K562 (cell line): ENCODE data around the gene RNF121. TPM values are rescaled to one million over a fixed set of nuclear protein-coding genes. Genes with fewer than 3 reads are reported as not detected.

Source experiments
- ATAC-seq: fragments of 200-7000 bp; cut with Tn5 transposase; 3 replicates; pipeline ENCODE4 v1.9.1; 2020; ENCODE audit warnings: moderate library complexity
- BruUV-seq: library from RNA; stranded (reverse); fragments of 400-500 nt; replicated peaks from 2 replicates; lab custom pipeline; 2021; lab: Mats Ljungman, UMichigan
- CTCF ChIA-PET: fragments of 300-600 bp; formaldehyde crosslinking; extraction: SDS; loops from one replicate; lab custom pipeline; 2021; ENCODE audit warnings: low intra/inter-chr PET ratio; lab: Yijun Ruan, JAX
- POLR2A ChIA-PET: fragments of 300-600, 350-650 bp; sonication (Branson Sonifier 250); formaldehyde crosslinking; extraction: SDS; loops from one replicate; lab custom pipeline; 2021; ENCODE audit warnings: antibody characterized with exemption, inconsistent platforms; lab: Yijun Ruan, JAX
- DNase-seq, 4 experiments: peaks; one replicate each; pipeline versions ENCODE4 v3.0.0 to v3.0.0-alpha.2; 2011 to 2018; ENCODE audit warnings: low spot score in 3 of 4, mixed read lengths in 3 of 4; ENCODE audit errors: extremely low read depth in 1 of 4
- FAIRE-seq: peaks from 2 replicates; lab custom pipeline; 2011; peaks lifted over from hg19 to GRCh38; lab: Jason Lieb, UNC
- H2AFZ ChIP-seq: 2 replicates; pipeline ENCODE4 v1.6.0; 2011; ENCODE audit warnings: low read depth, low read length, control low read depth, inconsistent platforms
- H3K27ac ChIP-seq: fragments of 200-600 bp; 3 replicates; pipeline ENCODE4 v1.8.0; 2011; ENCODE audit warnings: low read depth, mild to moderate bottlenecking, control low read depth, inconsistent platforms, low read length, moderate library complexity, mixed read lengths; ENCODE audit errors: extremely low read depth
- H3K27me3 ChIP-seq, 2 experiments: fragments of 300-600 bp in 1 of 2; 2 replicates in 1 of 2; 3 replicates in 1 of 2; pipeline versions ENCODE4 v1.6.0 to v1.8.0; 2011; ENCODE audit warnings: inconsistent platforms in 2 of 2, low read length in 2 of 2, mild to moderate bottlenecking in 1 of 2, mixed read lengths in 1 of 2, moderate library complexity in 1 of 2; ENCODE audit not compliant: control insufficient read depth in 2 of 2, insufficient read depth in 2 of 2
- H3K36me3 ChIP-seq: fragments of 300-600 bp; 3 replicates; pipeline ENCODE4 v1.8.0; 2011; ENCODE audit warnings: mild to moderate bottlenecking, low read length, inconsistent platforms; ENCODE audit not compliant: control insufficient read depth, insufficient read depth
- H3K4me1 ChIP-seq, 2 experiments: fragments of 200-600 bp in 1 of 2; replicated peaks in 1 of 2; 2 replicates in 1 of 2; 3 replicates in 1 of 2; pipeline versions ENCODE4 v1.5.1 to v1.8.0; 2011; ENCODE audit warnings: inconsistent platforms in 2 of 2, low read length in 2 of 2, mild to moderate bottlenecking in 1 of 2, mixed read lengths in 1 of 2, moderate library complexity in 1 of 2; ENCODE audit not compliant: control insufficient read depth in 2 of 2, insufficient read depth in 2 of 2
- H3K4me2 ChIP-seq: 2 replicates; pipeline ENCODE4 v1.6.1; 2011; ENCODE audit warnings: low read length, control low read depth, inconsistent platforms, mixed read lengths; ENCODE audit not compliant: insufficient read depth
- H3K4me3 ChIP-seq: fragments of 200-600 bp; sonication (generic), shearing (Covaris generic); 2 replicates; pipeline ENCODE4 v1.5.1; 2016; ENCODE audit warnings: control low read depth, inconsistent platforms
- H3K79me2 ChIP-seq: fragments of 200-600 bp; 3 replicates; pipeline ENCODE4 v1.8.0; 2011; ENCODE audit warnings: low read length, inconsistent platforms; ENCODE audit not compliant: control insufficient read depth, insufficient read depth
- H3K9ac ChIP-seq, 2 experiments: 2 replicates each; pipeline versions ENCODE4 v1.6.0 to v1.6.1; 2011; ENCODE audit warnings: low read depth in 2 of 2, low read length in 2 of 2, control low read depth in 1 of 2, inconsistent platforms in 1 of 2, mild to moderate bottlenecking in 1 of 2, mixed read lengths in 1 of 2; ENCODE audit not compliant: insufficient read depth in 1 of 2
- H3K9me1 ChIP-seq: one replicate; pipeline ENCODE4 v1.6.0; 2011; ENCODE audit warnings: inconsistent platforms, mild to moderate bottlenecking, low read length, moderate library complexity; ENCODE audit not compliant: control insufficient read depth, insufficient read depth
- H3K9me3 ChIP-seq: replicated peaks from 2 replicates; pipeline ENCODE4 v1.5.1; 2011; ENCODE audit warnings: low read depth, low read length, inconsistent platforms; ENCODE audit not compliant: control insufficient read depth, insufficient read depth
- H4K20me1 ChIP-seq: replicated peaks from 2 replicates; pipeline ENCODE4 v1.6.1; 2011; ENCODE audit warnings: low read length, inconsistent platforms, mixed read lengths; ENCODE audit not compliant: control insufficient read depth, insufficient read depth
- NFIC ChIP-seq: fragments of 450-650 bp; IDR thresholded peaks from 2 replicates; pipeline ENCODE4 v1.6.1; 2017; ENCODE audit warnings: mild to moderate bottlenecking, inconsistent platforms
- POLR2A ChIP-seq: fragments of 450-650 bp; conservative IDR thresholded peaks from 2 replicates; pipeline ENCODE4 v1.6.1; 2016
- POLR2AphosphoS5 ChIP-seq: IDR thresholded peaks from 2 replicates; pipeline ENCODE4 v1.6.1; 2011; ENCODE audit warnings: mild to moderate bottlenecking, low read depth, low read length, moderate library complexity; ENCODE audit not compliant: control insufficient read depth, insufficient read depth
- POLR2G ChIP-seq: fragments of 200-400 bp; formaldehyde crosslinking; IDR thresholded peaks from 2 replicates; pipeline ENCODE4 v1.6.1; 2017; ENCODE audit warnings: low read depth, mild to moderate bottlenecking, antibody characterized with exemption, low read length, moderate library complexity
- RBM22 ChIP-seq: fragments of 200-400 bp; formaldehyde crosslinking; IDR thresholded peaks from 2 replicates; pipeline ENCODE4 v1.6.1; 2018; ENCODE audit warnings: low read length, low read depth; ENCODE audit not compliant: poor library complexity, severe bottlenecking
- THRA ChIP-seq: fragments of 450-650 bp; IDR thresholded peaks from 2 replicates; pipeline ENCODE4 v1.6.1; 2017; ENCODE audit warnings: mild to moderate bottlenecking, moderate library complexity
- WGBS: fragments of 100-300 bp; shearing (Covaris generic); methylation state at CpG from one replicate; pipeline ENCODE4 v1.1.6; 2016; ENCODE audit warnings: low coverage, mixed read lengths; ENCODE audit not compliant: insufficient coverage; ENCODE audit errors: missing lambda C conversion rate; 5-methylcytosine and 5-hydroxymethylcytosine counted together
- in situ Hi-C: fragments of 300-500 bp; cut with MboI; formaldehyde crosslinking; loops from 4 replicates; pipeline ENCODE4 v1.15.0; 2018; ENCODE audit warnings: inconsistent platforms, mixed read lengths
- intact Hi-C: fragments of 100-400 bp; cut with micrococcal nuclease; formaldehyde crosslinking; loops from 2 replicates; pipeline ENCODE4 v1.14.2; 2022
- polyA plus RNA-seq, 8 experiments: library from polyadenylated mRNA; depleted of rRNA in 4 of 8; stranded (reverse) in 5 of 8; unstranded in 3 of 8; fragments of >200 nt; fragmentation: Nextera tagmentation in 2 of 8; fragmentation: Illumina TruSeq in 1 of 8; extraction: Ambion mirVana in 2 of 8; extraction: Trizol in 1 of 8; gene quantifications; 2 replicates each; pipeline versions ENCODE4 v1.2.1 to v1.2.3, GENCODE V29; 2011 to 2014; ENCODE audit warnings: inconsistent platforms in 1 of 8, missing spikeins in 1 of 8
- total RNA-seq, 7 experiments: library from RNA; depleted of rRNA in 6 of 7; stranded (reverse); fragments of >200 nt in 6 of 7; fragmentation: Illumina TruSeq in 2 of 7; extraction: Trizol in 2 of 7; gene quantifications; 2 replicates each; pipeline versions ENCODE4 v1.2.1 to v1.2.3, GENCODE V29; 2011 to 2021; ENCODE audit warnings: low replicate concordance in 1 of 7
- TF ChIP-seq, protein P1 (sequence below): fragments of 250-450 bp; sonication (Bioruptor Pico); IDR thresholded peaks from 2 replicates; pipeline ENCODE4 v1.8.0; 2022; ENCODE audit warnings: moderate library complexity, mild to moderate bottlenecking, inconsistent platforms

RNF121 gene
- total and polyA plus RNA-seq, 9 of the 15 experiments (the other 6 are each of a cell fraction or from before 2014, with no cell fraction given): 8.0 to 63.4 (median 20.5) TPM

- no peak overlapping the region for H3K4me2 ChIP-seq
- peaks cover 4 to 21% of the 10 kb centered on the region in 2 experiments; a peak in 4 of 5 replicates for H3K4me1 ChIP-seq
- H3K79me2 ChIP-seq: no peaks in the 10 kb centered on the region
- no peaks in the 10 kb centered on the region for H4K20me1 ChIP-seq
- no peak overlapping the region for H2AFZ ChIP-seq
- no peak overlapping the region for H3K4me3 ChIP-seq
- H3K27me3 ChIP-seq: no peaks in the 10 kb centered on the region
- TF ChIP-seq, protein P1, sequence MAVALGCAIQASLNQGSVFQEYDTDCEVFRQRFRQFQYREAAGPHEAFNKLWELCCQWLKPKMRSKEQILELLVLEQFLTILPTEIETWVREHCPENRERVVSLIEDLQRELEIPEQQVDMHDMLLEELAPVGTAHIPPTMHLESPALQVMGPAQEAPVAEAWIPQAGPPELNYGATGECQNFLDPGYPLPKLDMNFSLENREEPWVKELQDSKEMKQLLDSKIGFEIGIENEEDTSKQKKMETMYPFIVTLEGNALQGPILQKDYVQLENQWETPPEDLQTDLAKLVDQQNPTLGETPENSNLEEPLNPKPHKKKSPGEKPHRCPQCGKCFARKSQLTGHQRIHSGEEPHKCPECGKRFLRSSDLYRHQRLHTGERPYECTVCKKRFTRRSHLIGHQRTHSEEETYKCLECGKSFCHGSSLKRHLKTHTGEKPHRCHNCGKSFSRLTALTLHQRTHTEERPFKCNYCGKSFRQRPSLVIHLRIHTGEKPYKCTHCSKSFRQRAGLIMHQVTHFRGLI: no peak
- TF ChIP-seq POLR2A: peak; percentile 12; the same call in 1 of the 2 replicates
- TF ChIP-seq POLR2AphosphoS5: peak; percentile 10; the same call in 1 of the 2 replicates
- peak; percentile 52; the same call in 1 of the 2 replicates for TF ChIP-seq POLR2G
- peak; percentile 41 for TF ChIP-seq RBM22
- TF ChIP-seq NFIC: peak; percentile 85
- TF ChIP-seq THRA: no peak
- no peaks in the 10 kb centered on the region for H3K9me1 ChIP-seq
- WGBS: 92% methylated on average over 20 of the region's 20 CpGs
- FAIRE-seq (no peak), ATAC-seq (no peak), DNase-seq (no peak)
- H3K27ac ChIP-seq: no peak overlapping the region
- H3K36me3 ChIP-seq: peaks cover 95% of the 10 kb centered on the region
- H3K9me3 ChIP-seq: no peaks in the 10 kb centered on the region
- peak overlapping the region in 1 of 2 experiments; percentile 50; a peak in 2 of 4 replicates for H3K9ac ChIP-seq
- no TSS peak for BruUV-seq
- in situ Hi-C loops: no loop called here
- CTCF ChIA-PET: no interaction called here
- intact Hi-C loops: no loop called here
- POLR2A ChIA-PET: interaction anchor here (0.6 to 4.0 kb wide), 5 partner anchors 9 to 39 kb away, joined by 3 to 12 read pairs (median 4); no protein-coding TSS in a partner anchor
Observed at GRCh38 chr11:72005347-72006260, 76.8 kb downstream of the RNF121 start.
